Body of pancreas (tissue), 4 donors: Measurements from ENCODE around the gene NHERF2.

Experiments
- CTCF ChIP-seq, 7 experiments: fragments of 450-650 bp in 4 of 7; fragments of 200-600 bp in 3 of 7; sonication (generic) in 3 of 7; IDR thresholded peaks; one replicate each; pipeline ENCODE4 v1.5.1; 2016 to 2019; ENCODE audit warnings: antibody characterized with exemption in 7 of 7
- POLR2A ChIP-seq, 3 donors: fragments of 450-650 bp; IDR thresholded peaks; one replicate each; pipeline ENCODE4 v1.6.1; 2016; ENCODE audit warnings: antibody characterized with exemption in 3 of 3, mild to moderate bottlenecking in 2 of 3

GRCh38 chr16:1991948-1992703 lies 34.6 kb upstream of the NHERF2 start:
- TF ChIP-seq POLR2A (IDR thresholded peaks at IDR 0.05), result peak in 1 of 3 donors; percentile 14
- no peak for TF ChIP-seq CTCF (IDR thresholded peaks at IDR 0.05)
